Peyer's patch (tissue), 4 donors: ENCODE measurements around the gene PRICKLE1.

Source experiments
- POLR2A ChIP-seq, 2 donors: fragments of 450-650 bp; IDR thresholded peaks; one replicate each; pipeline ENCODE4 v1.5.1; 2017; ENCODE audit warnings: antibody characterized with exemption in 2 of 2, mild to moderate bottlenecking in 2 of 2, moderate library complexity in 2 of 2
- TF ChIP-seq, protein P1 (sequence below), 6 experiments: fragments of 450-650 bp in 4 of 6; fragments of 200-600 bp in 2 of 6; sonication (generic) in 1 of 6; IDR thresholded peaks; one replicate each; pipeline ENCODE4 v1.5.1; 2017 to 2019; ENCODE audit warnings: antibody characterized with exemption in 6 of 6, mild to moderate bottlenecking in 3 of 6, moderate library complexity in 1 of 6

DNA sequence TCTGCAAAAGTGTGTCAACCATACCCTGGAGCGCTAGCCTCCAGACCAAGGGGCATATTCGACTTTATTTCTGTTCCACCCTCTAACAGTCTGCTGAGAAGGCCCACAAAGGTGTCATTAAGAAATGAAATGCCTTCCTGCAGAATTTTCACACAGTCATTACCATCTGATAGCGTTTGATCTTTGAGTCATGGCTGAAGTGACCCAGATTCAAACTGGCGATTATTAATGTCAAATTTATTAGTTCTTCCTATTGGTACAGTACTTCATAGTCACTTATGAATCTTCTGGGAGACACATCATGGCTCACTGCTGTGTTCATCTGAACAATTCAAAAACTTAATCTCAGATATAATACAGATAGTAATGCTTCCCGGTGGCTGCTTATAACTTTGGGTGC lies 13.2 kb downstream of the PRICKLE1 start:
- TF ChIP-seq, protein P1, sequence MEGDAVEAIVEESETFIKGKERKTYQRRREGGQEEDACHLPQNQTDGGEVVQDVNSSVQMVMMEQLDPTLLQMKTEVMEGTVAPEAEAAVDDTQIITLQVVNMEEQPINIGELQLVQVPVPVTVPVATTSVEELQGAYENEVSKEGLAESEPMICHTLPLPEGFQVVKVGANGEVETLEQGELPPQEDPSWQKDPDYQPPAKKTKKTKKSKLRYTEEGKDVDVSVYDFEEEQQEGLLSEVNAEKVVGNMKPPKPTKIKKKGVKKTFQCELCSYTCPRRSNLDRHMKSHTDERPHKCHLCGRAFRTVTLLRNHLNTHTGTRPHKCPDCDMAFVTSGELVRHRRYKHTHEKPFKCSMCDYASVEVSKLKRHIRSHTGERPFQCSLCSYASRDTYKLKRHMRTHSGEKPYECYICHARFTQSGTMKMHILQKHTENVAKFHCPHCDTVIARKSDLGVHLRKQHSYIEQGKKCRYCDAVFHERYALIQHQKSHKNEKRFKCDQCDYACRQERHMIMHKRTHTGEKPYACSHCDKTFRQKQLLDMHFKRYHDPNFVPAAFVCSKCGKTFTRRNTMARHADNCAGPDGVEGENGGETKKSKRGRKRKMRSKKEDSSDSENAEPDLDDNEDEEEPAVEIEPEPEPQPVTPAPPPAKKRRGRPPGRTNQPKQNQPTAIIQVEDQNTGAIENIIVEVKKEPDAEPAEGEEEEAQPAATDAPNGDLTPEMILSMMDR (IDR thresholded peaks at IDR 0.05) = no peak
- no peak for TF ChIP-seq POLR2A (IDR thresholded peaks at IDR 0.05)
